ENCODE results near the gene PYGO2.

- TF ChIP-seq POLR2A (IDR thresholded peaks at IDR 0.05; ENCODE audit: extremely low read depth, insufficient read length): no peak
- TF ChIP-seq, protein P1, sequence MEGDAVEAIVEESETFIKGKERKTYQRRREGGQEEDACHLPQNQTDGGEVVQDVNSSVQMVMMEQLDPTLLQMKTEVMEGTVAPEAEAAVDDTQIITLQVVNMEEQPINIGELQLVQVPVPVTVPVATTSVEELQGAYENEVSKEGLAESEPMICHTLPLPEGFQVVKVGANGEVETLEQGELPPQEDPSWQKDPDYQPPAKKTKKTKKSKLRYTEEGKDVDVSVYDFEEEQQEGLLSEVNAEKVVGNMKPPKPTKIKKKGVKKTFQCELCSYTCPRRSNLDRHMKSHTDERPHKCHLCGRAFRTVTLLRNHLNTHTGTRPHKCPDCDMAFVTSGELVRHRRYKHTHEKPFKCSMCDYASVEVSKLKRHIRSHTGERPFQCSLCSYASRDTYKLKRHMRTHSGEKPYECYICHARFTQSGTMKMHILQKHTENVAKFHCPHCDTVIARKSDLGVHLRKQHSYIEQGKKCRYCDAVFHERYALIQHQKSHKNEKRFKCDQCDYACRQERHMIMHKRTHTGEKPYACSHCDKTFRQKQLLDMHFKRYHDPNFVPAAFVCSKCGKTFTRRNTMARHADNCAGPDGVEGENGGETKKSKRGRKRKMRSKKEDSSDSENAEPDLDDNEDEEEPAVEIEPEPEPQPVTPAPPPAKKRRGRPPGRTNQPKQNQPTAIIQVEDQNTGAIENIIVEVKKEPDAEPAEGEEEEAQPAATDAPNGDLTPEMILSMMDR (IDR thresholded peaks at IDR 0.05; ENCODE audit: low read depth, low read length): no peak
These were observed 48.8 kb downstream of the PYGO2 start for GRCh38 chr1:154912755-154913154.
